Thymus (tissue), 11 donors: ENCODE data around the gene ROS1. TPM values are rescaled to one million over a fixed set of nuclear protein-coding genes. Genes with fewer than 3 reads are reported as not detected.

Source experiments
- DNase-seq, 9 donors: peaks; one replicate each; pipeline ENCODE4 v3.0.0-alpha.2; 2013; ENCODE audit warnings: low spot score in 9 of 9, low read depth in 6 of 9, missing footprints in 1 of 9
- H3K27ac ChIP-seq, 2 donors: one replicate each; pipeline ENCODE4 v1.5.1; 2013; ENCODE audit warnings: control low read depth in 1 of 2, low read depth in 1 of 2, low read length in 1 of 2, mild to moderate bottlenecking in 1 of 2, moderate library complexity in 1 of 2
- H3K27me3 ChIP-seq, 2 donors: one replicate each; pipeline ENCODE4 v1.5.1; 2013; ENCODE audit warnings: low read length in 1 of 2; ENCODE audit not compliant: control insufficient read depth in 2 of 2, insufficient read depth in 1 of 2
- H3K36me3 ChIP-seq, 2 donors: one replicate each; pipeline ENCODE4 v1.5.1; 2013; ENCODE audit warnings: low read length in 1 of 2, mild to moderate bottlenecking in 1 of 2, moderate library complexity in 1 of 2; ENCODE audit not compliant: control insufficient read depth in 2 of 2, insufficient read depth in 2 of 2
- H3K4me1 ChIP-seq, 2 donors: one replicate each; pipeline ENCODE4 v1.5.1; 2013; ENCODE audit warnings: low read length in 2 of 2; ENCODE audit not compliant: control insufficient read depth in 2 of 2, insufficient read depth in 2 of 2
- H3K4me3 ChIP-seq, 2 donors: one replicate each; pipeline ENCODE4 v1.5.1; 2013; ENCODE audit warnings: low read length in 2 of 2, control low read depth in 1 of 2, mild to moderate bottlenecking in 1 of 2
- H3K9me3 ChIP-seq, 2 donors: one replicate each; pipeline ENCODE4 v1.5.1; 2013; ENCODE audit warnings: low read length in 1 of 2, mild to moderate bottlenecking in 1 of 2; ENCODE audit not compliant: control insufficient read depth in 2 of 2, insufficient read depth in 1 of 2
- WGBS: extraction: QIAGEN DNeasy Blood & Tissue Kit; methylation state at CpG from one replicate; pipeline ENCODE4 v1.1.7; 2013; 5-methylcytosine and 5-hydroxymethylcytosine counted together
- polyA plus RNA-seq: library from polyadenylated mRNA; stranded (reverse); fragments of 200-250 nt; gene quantifications from one replicate; pipeline ENCODE4 v1.2.3, GENCODE V29; 2013
- total RNA-seq: library from RNA; stranded (reverse); fragments of 120-200 nt; gene quantifications from one replicate; pipeline ENCODE4 v1.2.4, GENCODE V29; 2013
- donor health status: healthy.

ROS1 gene
- total and polyA plus RNA-seq, 2 donors = 0.09 to 0.16 TPM

- DNase-seq = no peak
- H3K36me3 ChIP-seq = no peaks in the 10 kb centered on the region
- no peak overlapping the region for H3K4me3 ChIP-seq
- 87% methylated on average over 4 of the region's 4 CpGs for WGBS
- no peaks in the 10 kb centered on the region for H3K4me1 ChIP-seq
- no peak overlapping the region for H3K27ac ChIP-seq
- H3K9me3 ChIP-seq = no peaks in the 10 kb centered on the region
- H3K27me3 ChIP-seq = no peaks in the 10 kb centered on the region
These were observed 38.3 kb upstream of the ROS1 start for GRCh38 chr6:117463762-117464665.

DNA sequence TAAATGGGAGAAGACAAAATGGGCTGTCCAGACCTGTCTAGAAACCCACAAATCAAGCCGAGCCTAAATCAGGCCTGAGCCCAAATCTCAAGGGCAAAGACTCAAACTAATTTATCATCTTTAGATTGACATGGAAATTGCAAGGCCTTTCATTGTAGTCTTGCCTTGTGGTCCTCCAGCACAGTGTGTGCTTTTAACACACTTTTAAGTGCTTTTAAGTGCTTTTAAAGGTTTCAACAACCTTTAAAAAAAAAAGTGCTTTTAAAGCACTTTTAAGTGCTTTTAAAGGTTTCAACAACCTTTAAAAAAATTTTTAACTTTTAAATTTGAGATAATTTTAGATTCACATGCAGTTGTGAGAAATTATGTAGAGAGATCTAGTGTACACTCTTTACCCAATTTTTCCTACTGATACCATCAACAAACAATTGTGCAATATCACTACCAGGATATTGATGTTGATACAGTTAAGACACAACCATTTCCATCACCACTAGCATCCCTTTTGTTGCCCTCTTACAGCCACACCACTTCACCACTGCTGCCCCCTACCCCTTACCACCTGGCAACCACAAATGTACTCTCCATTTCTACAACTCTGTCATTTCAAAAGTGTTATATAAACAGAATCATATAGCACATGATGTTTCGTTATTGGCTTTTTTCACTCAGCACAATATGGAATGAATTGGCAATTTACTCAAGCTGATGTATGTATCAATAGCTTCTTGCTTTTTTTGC lies 33.6 kb upstream of the ROS1 start:
- WGBS = 92% methylated on average over 2 of the region's 2 CpGs
- Histone ChIP-seq H3K27ac (no peak overlapping the region), H3K9me3 (no peaks in the 10 kb centered on the region), H3K27me3 (no peaks in the 10 kb centered on the region), H3K4me3 (no peak overlapping the region), H3K36me3 (no peaks in the 10 kb centered on the region), H3K4me1 (no peaks in the 10 kb centered on the region)
- no peak for DNase-seq

DNA sequence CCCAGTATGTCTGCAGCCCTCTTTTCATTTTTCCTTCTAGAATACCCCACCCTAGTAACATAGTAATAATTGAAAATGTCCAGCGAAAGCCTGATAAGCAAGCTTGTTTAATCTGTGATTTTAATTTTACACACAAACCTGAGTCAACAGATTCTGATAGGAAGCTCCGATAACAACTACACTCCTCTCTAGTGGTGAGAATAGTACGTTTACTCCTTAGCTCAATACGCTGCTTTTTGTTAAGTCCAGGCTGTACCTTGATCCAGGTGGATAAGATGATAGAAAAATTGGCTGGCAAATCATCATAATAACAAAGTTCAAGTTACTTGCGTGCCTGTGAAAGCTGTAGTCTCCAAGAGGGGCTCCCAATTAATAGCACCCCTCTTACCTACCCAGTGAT lies 31.3 kb upstream of the ROS1 start:
- no peaks in the 10 kb centered on the region for H3K36me3 ChIP-seq
- no peak overlapping the region for H3K27ac ChIP-seq
- no peak overlapping the region for H3K4me3 ChIP-seq
- DNase-seq = no peak
- H3K9me3 ChIP-seq = no peaks in the 10 kb centered on the region
- WGBS = 95% methylated on average over 5 of the region's 5 CpGs
- H3K27me3 ChIP-seq = no peaks in the 10 kb centered on the region
- no peaks in the 10 kb centered on the region for H3K4me1 ChIP-seq

- Histone ChIP-seq H3K36me3 (no peaks in the 10 kb centered on the region), H3K27ac (no peak overlapping the region), H3K27me3 (no peaks in the 10 kb centered on the region), H3K4me1 (no peaks in the 10 kb centered on the region), H3K9me3 (no peaks in the 10 kb centered on the region), H3K4me3 (no peak overlapping the region)
- WGBS = 96% methylated on average over 1 of the region's 1 CpG
- no peak for DNase-seq
These were observed 30.5 kb upstream of the ROS1 start for GRCh38 chr6:117456250-117456649.

- 70% methylated on average over 5 of the region's 5 CpGs for WGBS
- Histone ChIP-seq H3K9me3 (no peaks in the 10 kb centered on the region), H3K36me3 (no peaks in the 10 kb centered on the region), H3K4me1 (no peaks in the 10 kb centered on the region), H3K27me3 (peaks cover 0 to 2% of the 10 kb centered on the region in 2 donors), H3K27ac (no peak overlapping the region), H3K4me3 (no peak overlapping the region)
- no peak for DNase-seq
These were observed 25.9 kb upstream of the ROS1 start for GRCh38 chr6:117451671-117452070.

DNA sequence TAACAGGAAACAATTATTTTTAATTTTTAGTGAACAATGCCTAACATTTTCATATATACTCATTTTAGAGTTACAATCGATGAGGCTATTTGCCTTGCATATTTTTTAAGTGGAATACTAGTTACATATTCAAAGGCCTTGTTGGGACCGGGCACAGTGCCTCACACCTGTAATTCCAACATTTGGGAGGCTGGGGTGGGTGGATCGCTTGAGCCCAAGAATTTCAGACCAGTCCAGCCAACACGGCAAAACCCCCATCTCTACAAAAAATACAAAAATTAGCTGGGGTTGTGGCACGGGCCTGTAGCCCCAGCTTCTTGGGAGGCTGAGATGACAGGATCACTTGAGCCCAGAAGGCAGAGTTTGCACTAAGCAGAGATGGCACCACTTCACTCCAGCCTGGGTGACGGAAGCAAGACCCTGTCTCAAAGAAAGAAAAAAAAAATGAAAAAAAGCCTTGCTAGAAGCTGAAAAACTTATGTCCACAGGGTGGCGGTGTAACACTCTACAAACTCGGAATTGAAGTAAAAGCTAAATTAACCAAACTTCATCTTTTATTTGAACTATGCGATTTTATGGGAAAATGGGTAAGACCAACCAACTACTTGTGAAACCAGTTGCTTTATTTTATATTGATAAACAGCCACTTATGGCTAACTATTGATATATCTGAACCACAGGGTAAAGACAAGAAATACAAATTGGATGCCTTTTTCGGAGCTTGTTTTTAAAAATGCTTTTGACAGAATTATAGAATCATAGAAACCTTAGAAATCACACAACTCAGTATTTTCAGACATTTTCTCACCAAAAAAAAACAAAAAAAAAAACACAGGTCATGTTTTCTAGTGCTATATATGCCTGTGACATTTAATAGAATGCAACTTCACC lies 24.1 kb upstream of the ROS1 start:
- Histone ChIP-seq H3K4me3 (no peak overlapping the region), H3K4me1 (no peaks in the 10 kb centered on the region), H3K36me3 (no peaks in the 10 kb centered on the region), H3K27me3 (peaks cover 0 to 2% of the 10 kb centered on the region in 2 donors), H3K27ac (no peak overlapping the region), H3K9me3 (no peaks in the 10 kb centered on the region)
- WGBS = 46% methylated on average over 10 of the region's 10 CpGs
- DNase-seq = peak; percentile 6 to 83 (median 53)

DNA sequence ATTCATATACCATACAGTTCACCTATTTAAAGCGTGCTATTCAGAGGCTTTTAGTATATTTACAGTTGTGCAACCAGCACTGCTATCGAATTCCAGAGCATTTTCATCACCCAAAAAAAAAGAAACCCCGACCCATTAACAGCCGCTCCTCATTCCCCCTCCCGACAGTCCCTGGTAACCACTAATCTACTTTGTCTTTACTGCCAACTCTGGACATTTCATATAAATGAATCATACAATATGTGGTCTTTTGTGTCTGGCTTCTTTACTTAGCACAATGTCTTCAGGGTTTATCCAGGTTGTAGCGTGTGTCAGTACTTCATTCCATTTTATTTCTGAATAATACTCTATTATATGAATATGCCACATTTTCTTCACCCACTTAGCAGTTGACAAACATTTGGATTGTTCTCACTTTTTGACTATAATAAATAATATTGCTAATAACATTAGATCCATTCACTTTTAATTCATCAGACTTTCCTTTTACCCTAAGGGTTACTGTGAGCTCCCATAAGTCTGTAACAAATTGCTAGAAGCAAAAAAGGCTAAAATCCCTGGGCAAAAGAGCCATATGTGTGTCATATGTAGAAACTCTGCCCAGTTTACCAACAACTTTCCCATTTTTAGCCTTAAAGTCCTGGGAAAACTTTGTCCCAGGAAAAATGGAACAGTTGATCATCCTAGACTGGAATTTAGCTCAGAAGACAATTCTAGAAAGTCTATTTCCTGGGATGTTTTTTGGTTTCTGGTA lies 23.2 kb upstream of the ROS1 start:
- H3K27me3 ChIP-seq = peaks cover 0 to 2% of the 10 kb centered on the region in 2 donors
- no peaks in the 10 kb centered on the region for H3K9me3 ChIP-seq
- H3K27ac ChIP-seq = no peak overlapping the region
- 91% methylated on average over 6 of the region's 6 CpGs for WGBS
- no peaks in the 10 kb centered on the region for H3K36me3 ChIP-seq
- no peak for DNase-seq
- no peaks in the 10 kb centered on the region for H3K4me1 ChIP-seq
- H3K4me3 ChIP-seq = no peak overlapping the region

- Histone ChIP-seq H3K4me1 (no peaks in the 10 kb centered on the region), H3K9me3 (no peaks in the 10 kb centered on the region), H3K27ac (no peak overlapping the region), H3K4me3 (no peak overlapping the region), H3K27me3 (peaks cover 0 to 2% of the 10 kb centered on the region in 2 donors), H3K36me3 (no peaks in the 10 kb centered on the region)
- DNase-seq = no peak
- 68% methylated on average over 5 of the region's 5 CpGs for WGBS
These were observed 22.3 kb upstream of the ROS1 start for GRCh38 chr6:117448011-117448410.
